H9 (cell line): ENCODE measurements around the gene SRP54. TPM values are rescaled to one million over a fixed set of nuclear protein-coding genes. Genes with fewer than 3 reads are reported as not detected.

Experiments used
- DNase-seq: peaks from one replicate; pipeline ENCODE4 v3.0.0-alpha.2; 2017
- H2AFZ ChIP-seq: one replicate; pipeline ENCODE4 v1.6.1; 2013; ENCODE audit warnings: mild to moderate bottlenecking, low read length, control low read depth, moderate library complexity
- H2AK5ac ChIP-seq: 2 replicates; pipeline ENCODE4 v1.6.1; 2013; ENCODE audit warnings: low read length, control low read depth, mixed read lengths; ENCODE audit not compliant: insufficient read length
- H2BK120ac ChIP-seq: one replicate; pipeline ENCODE4 v1.6.1; 2013; ENCODE audit warnings: low read depth, mild to moderate bottlenecking, low read length, control low read depth, inconsistent platforms; ENCODE audit not compliant: poor library complexity, severe bottlenecking
- H2BK12ac ChIP-seq: 2 replicates; pipeline ENCODE4 v1.6.1; 2013; ENCODE audit warnings: low read length, control low read depth, mixed read lengths, low read depth; ENCODE audit not compliant: insufficient read length
- H2BK15ac ChIP-seq: 2 replicates; pipeline ENCODE4 v1.6.1; 2013; ENCODE audit warnings: low read depth, low read length, control low read depth
- H2BK20ac ChIP-seq: one replicate; pipeline ENCODE4 v1.6.1; 2013; ENCODE audit warnings: low read depth, mild to moderate bottlenecking, low read length, control low read depth, inconsistent platforms; ENCODE audit not compliant: poor library complexity, severe bottlenecking
- H2BK5ac ChIP-seq: 2 replicates; pipeline ENCODE4 v1.6.1; 2013; ENCODE audit warnings: low read length, control low read depth, mixed read lengths; ENCODE audit not compliant: insufficient read length
- H3K14ac ChIP-seq: 2 replicates; pipeline ENCODE4 v1.6.1; 2013; ENCODE audit warnings: low read length, control low read depth; ENCODE audit not compliant: insufficient read depth
- H3K18ac ChIP-seq: 2 replicates; pipeline ENCODE4 v1.6.1; 2013; ENCODE audit warnings: low read depth, mild to moderate bottlenecking, mixed read lengths, low read length, control low read depth; ENCODE audit not compliant: insufficient read length
- H3K23ac ChIP-seq: 2 replicates; pipeline ENCODE4 v1.6.1; 2013; ENCODE audit warnings: low read length, control low read depth, mixed read lengths, low read depth; ENCODE audit not compliant: insufficient read length
- H3K23me2 ChIP-seq: 2 replicates; pipeline ENCODE4 v1.6.1; 2013; ENCODE audit warnings: low read depth, mild to moderate bottlenecking, mixed read lengths, low read length, control low read depth; ENCODE audit not compliant: insufficient read length, poor library complexity, severe bottlenecking
- H3K27ac ChIP-seq: 2 replicates; pipeline ENCODE4 v1.5.1; 2013; ENCODE audit warnings: low read length, control low read depth, mixed read lengths, low read depth; ENCODE audit not compliant: insufficient read length
- H3K27me3 ChIP-seq: 2 replicates; pipeline ENCODE4 v1.6.1; 2013; ENCODE audit warnings: low read length, control low read depth, inconsistent platforms; ENCODE audit not compliant: insufficient read depth
- H3K4ac ChIP-seq: 2 replicates; pipeline ENCODE4 v1.6.1; 2013; ENCODE audit warnings: low read depth, mild to moderate bottlenecking, control low read depth, inconsistent platforms, low read length, moderate library complexity
- H3K4me1 ChIP-seq: 2 replicates; pipeline ENCODE4 v1.6.1; 2013; ENCODE audit warnings: low read length, control low read depth, inconsistent platforms; ENCODE audit not compliant: insufficient read depth
- H3K4me2 ChIP-seq: 2 replicates; pipeline ENCODE4 v1.6.1; 2013; ENCODE audit warnings: low read length, control low read depth, mixed read lengths; ENCODE audit not compliant: insufficient read length, insufficient read depth
- H3K56ac ChIP-seq: 2 replicates; pipeline ENCODE4 v1.6.1; 2013; ENCODE audit warnings: low read depth, mild to moderate bottlenecking, mixed read lengths, low read length, control low read depth; ENCODE audit not compliant: insufficient read length
- H3K79me1 ChIP-seq: 2 replicates; pipeline ENCODE4 v1.6.1; 2013; ENCODE audit warnings: low read depth, mild to moderate bottlenecking, moderate library complexity, low read length, control low read depth, inconsistent platforms; ENCODE audit not compliant: insufficient read depth, poor library complexity, severe bottlenecking
- H3K79me2 ChIP-seq: 2 replicates; pipeline ENCODE4 v1.6.1; 2013; ENCODE audit warnings: low read length, control low read depth, inconsistent platforms; ENCODE audit not compliant: insufficient read depth
- H3K9ac ChIP-seq: 2 replicates; pipeline ENCODE4 v1.6.1; 2013; ENCODE audit warnings: low read length, control low read depth, mixed read lengths; ENCODE audit not compliant: insufficient read length; ENCODE audit errors: extremely low read depth
- H3K9me3 ChIP-seq: one replicate; pipeline ENCODE4 v1.6.1; 2013; ENCODE audit warnings: low read depth, low read length, inconsistent platforms; ENCODE audit not compliant: control insufficient read depth
- H3T11ph ChIP-seq: one replicate; pipeline ENCODE4 v1.6.1; 2013; ENCODE audit warnings: mild to moderate bottlenecking, low read length, control low read depth, inconsistent platforms
- H4K20me1 ChIP-seq: one replicate; pipeline ENCODE4 v1.6.1; 2013; ENCODE audit not compliant: control insufficient read depth, insufficient read length, insufficient read depth
- H4K5ac ChIP-seq: 2 replicates; pipeline ENCODE4 v1.6.1; 2013; ENCODE audit warnings: low read depth, mild to moderate bottlenecking, mixed read lengths, low read length, control low read depth; ENCODE audit not compliant: insufficient read length
- H4K8ac ChIP-seq: replicated peaks from 2 replicates; pipeline ENCODE4 v1.6.1; 2013; ENCODE audit warnings: low read length, control low read depth, mixed read lengths, low read depth; ENCODE audit not compliant: insufficient read length
- H4K91ac ChIP-seq: 2 replicates; pipeline ENCODE4 v1.6.1; 2013; ENCODE audit warnings: low read depth, mild to moderate bottlenecking, moderate library complexity, mixed read lengths, low read length, control low read depth; ENCODE audit not compliant: insufficient read length
- H3K27ac Mint-ChIP-seq, 3 experiments: 2 replicates in 2 of 3; 3 replicates in 1 of 3; pipeline ENCODE4 v1.8.0; 2020 to 2021; ENCODE audit warnings: mixed read lengths in 3 of 3, mild to moderate bottlenecking in 1 of 3, moderate library complexity in 1 of 3
- H3K27me3 Mint-ChIP-seq: 2 replicates; pipeline ENCODE4 v1.8.0; 2021; ENCODE audit warnings: low read depth, mild to moderate bottlenecking, moderate library complexity, mixed read lengths
- H3K36me3 Mint-ChIP-seq, 3 experiments: 2 replicates in 2 of 3; 3 replicates in 1 of 3; pipeline ENCODE4 v1.8.0; 2020 to 2021; ENCODE audit warnings: low read depth in 3 of 3, mixed read lengths in 3 of 3; ENCODE audit not compliant: insufficient read depth in 1 of 3
- H3K4me1 Mint-ChIP-seq, 2 experiments: 2 replicates each; pipeline ENCODE4 v1.8.0; 2020; ENCODE audit warnings: mixed read lengths in 2 of 2
- H3K4me3 Mint-ChIP-seq, 2 experiments: 2 replicates in 1 of 2; 3 replicates in 1 of 2; pipeline ENCODE4 v1.8.0; 2020 to 2021; ENCODE audit warnings: mild to moderate bottlenecking in 2 of 2, mixed read lengths in 2 of 2, moderate library complexity in 1 of 2
- H3K9me3 Mint-ChIP-seq, 2 experiments: 2 replicates in 1 of 2; 3 replicates in 1 of 2; pipeline ENCODE4 v1.8.0; 2020; ENCODE audit warnings: mild to moderate bottlenecking in 2 of 2, mixed read lengths in 2 of 2, moderate library complexity in 1 of 2
- whole genome bisulfite sequencing: extraction: QIAGEN DNeasy Blood & Tissue Kit; methylation state at CpG from one replicate; pipeline ENCODE4 v1.1.7; 2013; ENCODE audit warnings: missing lambda C conversion rate, low lambda C conversion rate, mixed read lengths; ENCODE audit not compliant: insufficient read length; ENCODE audit errors: extremely low coverage; 5-methylcytosine and 5-hydroxymethylcytosine counted together
- total RNA-seq: library from RNA; stranded (reverse); gene quantifications from 2 replicates; pipeline ENCODE4 v1.2.1, GENCODE V29; 2021
- TF ChIP-seq, protein P1 (sequence below): fragments of 200-600 bp; sonication (generic); conservative IDR thresholded peaks from 3 replicates; pipeline ENCODE4 v1.8.0; 2021; ENCODE audit warnings: antibody characterized with exemption, mild to moderate bottlenecking

SRP54 gene
- total RNA-seq, 1 experiment from 2014 or later, result 57.7 TPM

DNA sequence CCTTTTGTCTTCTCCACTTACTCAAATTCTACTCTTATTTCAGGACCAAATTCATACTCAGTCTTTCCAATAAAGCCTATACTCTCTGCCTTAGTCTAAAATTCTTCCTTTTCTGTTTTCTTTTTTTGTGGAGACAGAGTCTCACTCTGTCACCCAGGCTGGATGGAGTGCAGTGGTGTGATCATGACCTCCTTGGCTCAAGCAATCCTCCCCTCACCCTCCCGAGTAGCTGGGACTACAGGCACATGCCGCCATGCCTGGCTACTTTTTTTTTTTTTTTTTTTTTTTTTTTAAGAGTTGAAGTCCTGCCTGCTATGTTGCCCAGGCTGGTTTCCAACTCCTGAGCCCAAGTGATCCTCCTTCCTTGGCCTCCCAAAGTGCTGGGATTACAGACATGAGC lies 11.9 kb downstream of the SRP54 start:
- no peaks in the 10 kb centered on the region; the same call in 1 of the 2 replicates for H3K79me2 ChIP-seq
- no peak overlapping the region for H3K14ac ChIP-seq
- H2AFZ ChIP-seq, result no peak overlapping the region
- no peak overlapping the region for H2BK120ac ChIP-seq
- H2BK5ac ChIP-seq, result no peak overlapping the region
- H2BK12ac ChIP-seq, result no peak overlapping the region
- H3K9ac ChIP-seq, result no peak overlapping the region
- no peaks in the 10 kb centered on the region for H4K20me1 ChIP-seq
- H4K91ac ChIP-seq, result no peak overlapping the region
- no peak overlapping the region for H3K4ac ChIP-seq
- no peak overlapping the region for H3T11ph ChIP-seq
- no peak overlapping the region for H3K4me2 ChIP-seq
- H3K4me1 ChIP-seq, result no peaks in the 10 kb centered on the region
- H2BK20ac ChIP-seq, result no peak overlapping the region
- no peak overlapping the region for H2BK15ac ChIP-seq
- TF ChIP-seq, protein P1, sequence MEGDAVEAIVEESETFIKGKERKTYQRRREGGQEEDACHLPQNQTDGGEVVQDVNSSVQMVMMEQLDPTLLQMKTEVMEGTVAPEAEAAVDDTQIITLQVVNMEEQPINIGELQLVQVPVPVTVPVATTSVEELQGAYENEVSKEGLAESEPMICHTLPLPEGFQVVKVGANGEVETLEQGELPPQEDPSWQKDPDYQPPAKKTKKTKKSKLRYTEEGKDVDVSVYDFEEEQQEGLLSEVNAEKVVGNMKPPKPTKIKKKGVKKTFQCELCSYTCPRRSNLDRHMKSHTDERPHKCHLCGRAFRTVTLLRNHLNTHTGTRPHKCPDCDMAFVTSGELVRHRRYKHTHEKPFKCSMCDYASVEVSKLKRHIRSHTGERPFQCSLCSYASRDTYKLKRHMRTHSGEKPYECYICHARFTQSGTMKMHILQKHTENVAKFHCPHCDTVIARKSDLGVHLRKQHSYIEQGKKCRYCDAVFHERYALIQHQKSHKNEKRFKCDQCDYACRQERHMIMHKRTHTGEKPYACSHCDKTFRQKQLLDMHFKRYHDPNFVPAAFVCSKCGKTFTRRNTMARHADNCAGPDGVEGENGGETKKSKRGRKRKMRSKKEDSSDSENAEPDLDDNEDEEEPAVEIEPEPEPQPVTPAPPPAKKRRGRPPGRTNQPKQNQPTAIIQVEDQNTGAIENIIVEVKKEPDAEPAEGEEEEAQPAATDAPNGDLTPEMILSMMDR, result no peak
- H3K27me3 Mint-ChIP-seq, result no peaks in the 10 kb centered on the region
- H4K8ac ChIP-seq, result no peak overlapping the region
- H2AK5ac ChIP-seq, result no peak overlapping the region
- H3K23me2 ChIP-seq, result no peaks in the 10 kb centered on the region
- no peak for DNase-seq
- no peak overlapping the region for H3K18ac ChIP-seq
- H3K27me3 ChIP-seq, result no peaks in the 10 kb centered on the region
- no peak overlapping the region for H3K56ac ChIP-seq
- H3K27ac ChIP-seq, result no peak overlapping the region
- WGBS, result no CpG with 5 or more reads among the region's 2 CpGs
- no peaks in the 10 kb centered on the region for H3K9me3 ChIP-seq
- no peaks in the 10 kb centered on the region for H3K79me1 ChIP-seq
- H3K9me3 Mint-ChIP-seq, result no peaks in the 10 kb centered on the region
- H3K23ac ChIP-seq, result no peak overlapping the region
- H3K4me3 Mint-ChIP-seq, result no peak overlapping the region
- peaks cover 0 to 2% (median 0%) of the 10 kb centered on the region in 3 experiments; a peak in 2 of 7 replicates for H3K36me3 Mint-ChIP-seq
- peak overlapping the region in 1 of 3 experiments; percentile 30; a peak in 1 of 7 replicates for H3K27ac Mint-ChIP-seq
- H3K4me1 Mint-ChIP-seq, result no peaks in the 10 kb centered on the region
- no peak overlapping the region for H4K5ac ChIP-seq
